Stimulated activated CD4-positive, alpha-beta T cell treated with anti-CD3 and anti-CD28 coated beads, Interleukin-1b, Interleukin-23, amount 100 ng/mL, for 24 hours (primary cell): ENCODE data around the gene PKN1.
"Not testable (repeated sequence)": the region's sequence is repeated elsewhere in the genome, so short reads cannot be mapped to it uniquely, and the experiment has no call there.

Experiments used
- DNase-seq, 4 experiments: peaks; one replicate each; pipeline ENCODE4 v3.0.0-alpha.2; 2020; ENCODE audit warnings: low read depth in 4 of 4, low spot score in 1 of 4

PKN1 gene

GRCh38 chr19:14428882-14429416 is 4.2 kb upstream of the PKN1 start:
- no peak for DNase-seq

- DNase-seq = no peak
These were observed 2.4 kb upstream of the PKN1 start for GRCh38 chr19:14430712-14431111.

- DNase-seq = no peak
These were observed 722 bp downstream of the PKN1 start for GRCh38 chr19:14433554-14434501.

- DNase-seq = no peak
These were observed 1.6 kb downstream of the PKN1 start for GRCh38 chr19:14434543-14435319.

- DNase-seq = no peak
These were observed 2.4 kb downstream of the PKN1 start for GRCh38 chr19:14435320-14436050.

GRCh38 chr19:14437578-14438140 is 4.6 kb downstream of the PKN1 start:
- no peak for DNase-seq

GRCh38 chr19:14439014-14439413 is 5.9 kb downstream of the PKN1 start:
- no peak for DNase-seq

GRCh38 chr19:14440049-14440448 is 6.9 kb downstream of the PKN1 start:
- DNase-seq = peak in 3 of 4 experiments; percentile 54 to 77 (median 68)

GRCh38 chr19:14441041-14441938 is 8.2 kb downstream of the PKN1 start:
- DNase-seq = no peak

- DNase-seq = no peak
These were observed 10.0 kb downstream of the PKN1 start for GRCh38 chr19:14442891-14443631.

GRCh38 chr19:14443632-14444216 is 10.6 kb downstream of the PKN1 start:
- DNase-seq = no peak

- no peak for DNase-seq
These were observed 13.4 kb downstream of the PKN1 start for GRCh38 chr19:14446336-14447036.

GRCh38 chr19:14449321-14449720 is 16.2 kb downstream of the PKN1 start:
- DNase-seq = no peak

- peak in 2 of 4 experiments; percentile 51 to 72 for DNase-seq
These were observed 17.2 kb downstream of the PKN1 start for GRCh38 chr19:14450168-14450874.

- no peak for DNase-seq
These were observed 17.8 kb downstream of the PKN1 start for GRCh38 chr19:14450876-14451275.

GRCh38 chr19:14452303-14452702 is 19.2 kb downstream of the PKN1 start:
- DNase-seq = not testable (repeated sequence)

GRCh38 chr19:14459703-14460102 is 26.6 kb downstream of the PKN1 start:
- no peak for DNase-seq
